Pons (tissue), 1 donor: ENCODE measurements around the gene CDK17.
A peak's percentile ranks its signal among the peaks of the same experiment; 100 is the strongest.
"Not testable (repeated sequence)": the region's sequence is repeated elsewhere in the genome, so short reads cannot be mapped to it uniquely, and the experiment has no call there.

Experiments
- DNase-seq: peaks from one replicate; pipeline ENCODE4 v3.0.0-alpha.2; 2016; ENCODE audit warnings: low spot score

Gene CDK17

GRCh38 chr12:96417688-96418087, 17.4 kb upstream of the CDK17 start:
- not testable (repeated sequence) for DNase-seq

GRCh38 chr12:96416033-96416799, 16.0 kb upstream of the CDK17 start:
- no peak for DNase-seq

- DNase-seq, result no peak
Observed at GRCh38 chr12:96414637-96415036, 14.4 kb upstream of the CDK17 start.

- no peak for DNase-seq
Observed at GRCh38 chr12:96412431-96412830, 12.2 kb upstream of the CDK17 start.

GRCh38 chr12:96409731-96410130, 9.5 kb upstream of the CDK17 start:
- no peak for DNase-seq

- no peak for DNase-seq
Observed at GRCh38 chr12:96408993-96409392, 8.8 kb upstream of the CDK17 start.

- not testable (repeated sequence) for DNase-seq
Observed at GRCh38 chr12:96407429-96408097, 7.3 kb upstream of the CDK17 start.

GRCh38 chr12:96404696-96405095, 4.5 kb upstream of the CDK17 start:
- no peak for DNase-seq

DNA sequence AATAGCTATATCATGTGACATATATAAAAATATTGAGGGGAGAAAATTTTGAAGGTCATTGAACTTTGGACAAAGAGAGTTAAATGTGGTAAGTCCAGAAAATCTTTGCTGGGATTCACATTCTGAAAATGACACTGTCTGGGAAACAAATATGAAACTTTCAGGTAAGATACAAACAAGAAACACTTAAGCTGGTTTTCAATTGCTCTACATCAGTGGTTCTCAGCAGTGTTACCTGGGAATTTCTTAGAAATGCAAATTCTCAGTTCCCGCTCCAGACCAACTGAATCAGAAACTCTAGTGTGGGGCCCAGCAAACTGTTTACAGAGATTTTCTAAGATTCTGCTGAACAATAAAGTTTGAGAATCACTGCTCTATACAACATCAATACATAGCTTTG, 3.6 kb upstream of the CDK17 start:
- DNase-seq, result no peak

DNA sequence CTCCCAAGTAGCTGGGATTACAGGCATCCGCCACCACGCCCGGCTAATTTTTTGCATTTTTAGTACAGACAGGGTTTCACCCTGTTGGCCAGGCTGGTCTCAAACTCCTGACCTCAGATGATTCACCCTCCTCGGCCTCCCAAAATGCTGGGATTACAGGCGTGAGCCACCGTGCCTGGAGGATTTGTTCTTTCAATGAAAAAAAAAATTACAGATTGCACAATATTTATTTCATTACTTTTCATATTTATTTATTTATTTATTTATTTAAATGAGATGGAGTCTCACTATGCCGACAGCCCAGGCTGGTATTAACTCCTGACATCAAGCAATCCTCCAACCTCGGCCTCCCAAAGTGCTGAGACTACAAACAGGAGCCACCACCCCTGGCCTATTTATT, 2.3 kb upstream of the CDK17 start:
- DNase-seq, result not testable (repeated sequence)

- DNase-seq, result peak; percentile 25
Observed at GRCh38 chr12:96402061-96402460, 1.8 kb upstream of the CDK17 start.

- DNase-seq, result peak; percentile 90
Observed at GRCh38 chr12:96401076-96401871, 1.0 kb upstream of the CDK17 start.

GRCh38 chr12:96400631-96401075, 414 bp upstream of the CDK17 start:
- peak; percentile 78 for DNase-seq

DNA sequence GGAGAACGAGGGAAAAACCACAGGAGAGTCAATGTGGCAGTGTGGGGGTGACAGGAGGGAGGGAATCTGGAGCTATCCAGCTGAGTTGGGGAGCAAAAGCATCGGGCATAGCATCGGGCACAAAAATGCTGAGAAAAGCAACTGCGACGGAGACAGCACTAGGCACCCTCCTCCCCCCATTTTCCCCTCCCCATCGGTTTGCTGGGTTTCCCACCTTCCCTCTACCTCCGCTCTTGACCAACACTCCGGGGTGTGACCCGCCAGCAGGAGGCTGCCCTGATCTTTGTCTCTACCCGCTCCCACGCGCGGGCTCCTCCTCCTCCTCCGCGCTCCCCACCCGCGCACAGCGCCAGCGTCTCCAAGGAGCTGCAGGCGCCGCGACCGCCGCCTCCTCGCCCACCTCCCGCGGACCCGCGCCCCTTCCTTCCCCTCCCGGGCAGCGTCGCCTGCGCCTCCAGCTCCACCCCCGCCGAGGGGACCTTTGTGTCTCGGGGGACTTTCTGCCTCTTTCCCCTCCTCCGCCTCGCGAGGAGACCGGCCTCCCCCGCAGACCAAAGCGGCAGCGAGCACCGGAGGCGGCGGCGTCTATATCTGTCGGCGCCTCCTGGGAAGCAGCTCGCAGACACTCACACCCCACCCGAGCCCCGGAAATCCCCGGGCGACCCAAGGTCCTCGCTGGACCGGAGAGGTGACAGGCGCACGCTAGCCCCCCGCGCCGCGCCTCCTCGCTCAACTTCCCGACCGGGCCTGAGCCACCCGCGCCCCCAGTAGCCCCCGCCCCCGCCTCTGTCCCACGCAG, 920 bp downstream of the CDK17 start:
- DNase-seq, result no peak

- peak; percentile 91 for DNase-seq
Observed at GRCh38 chr12:96398424-96399119, 1.7 kb downstream of the CDK17 start.

- peak; percentile 63 for DNase-seq
Observed at GRCh38 chr12:96397756-96398423, 2.3 kb downstream of the CDK17 start.

- peak; percentile 65 for DNase-seq
Observed at GRCh38 chr12:96396914-96397313, 3.3 kb downstream of the CDK17 start.

DNA sequence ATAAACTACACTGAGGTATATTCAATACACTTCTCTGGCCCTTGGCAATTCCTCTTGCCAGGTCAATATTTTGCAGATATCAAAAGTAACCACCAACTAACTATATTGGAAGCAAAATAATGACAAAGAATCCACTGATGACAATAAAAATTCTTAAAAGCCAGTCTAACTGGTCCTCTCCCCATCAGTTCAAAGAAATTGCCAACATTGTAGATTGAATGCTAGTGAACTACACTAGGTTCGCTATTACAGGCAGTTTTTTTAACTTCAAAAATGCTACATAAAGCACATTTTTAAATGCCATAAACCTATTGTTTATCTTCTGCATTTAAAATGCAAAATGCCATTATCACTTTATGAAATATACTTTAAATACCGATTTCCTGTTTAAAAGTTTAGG, 4.0 kb downstream of the CDK17 start:
- no peak for DNase-seq

DNA sequence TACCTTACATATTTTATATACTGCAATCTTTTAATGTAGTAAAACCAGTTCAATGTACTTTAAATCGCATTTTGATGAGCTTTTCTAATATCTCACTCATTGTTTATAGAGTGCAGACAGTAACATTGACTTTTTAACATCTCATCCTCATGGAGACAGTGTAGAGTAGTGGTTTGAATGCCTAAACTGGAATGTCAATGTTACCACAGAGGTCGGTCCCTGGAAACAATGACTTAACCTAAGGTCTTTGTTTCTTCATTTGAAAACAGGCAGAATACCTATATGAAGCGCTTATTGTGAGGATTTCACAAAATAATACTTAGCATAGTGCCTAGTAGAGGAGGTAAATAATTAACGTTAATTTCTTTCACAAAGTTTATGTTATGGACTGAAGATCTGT, 5.0 kb downstream of the CDK17 start:
- DNase-seq, result no peak

GRCh38 chr12:96393229-96393628, 7.0 kb downstream of the CDK17 start:
- not testable (repeated sequence) for DNase-seq

- DNase-seq, result no peak
Observed at GRCh38 chr12:96392397-96392796, 7.8 kb downstream of the CDK17 start.
